Hepatocyte (in vitro differentiated cells): ENCODE measurements around the gene SORBS2.

Experiments
- CTCF ChIP-seq: fragments of 200-600 bp; sonication (generic); IDR thresholded peaks from 2 replicates; pipeline ENCODE4 v1.5.1; 2016; ENCODE audit warnings: antibody characterized with exemption, mild to moderate bottlenecking; ENCODE audit not compliant: poor library complexity
- EZH2 ChIP-seq: fragments of 200-600 bp; sonication (generic); IDR thresholded peaks from 2 replicates; pipeline ENCODE4 v1.6.1; 2016; ENCODE audit warnings: antibody characterized with exemption, mild to moderate bottlenecking, borderline replicate concordance
- EZH2phosphoT487 ChIP-seq: fragments of 200-600 bp; sonication (generic); IDR thresholded peaks from one replicate; pipeline ENCODE4 v1.6.1; 2018; ENCODE audit warnings: antibody characterized with exemption, mild to moderate bottlenecking, low read depth, moderate library complexity; ENCODE audit not compliant: unreplicated experiment, severe bottlenecking

DNA sequence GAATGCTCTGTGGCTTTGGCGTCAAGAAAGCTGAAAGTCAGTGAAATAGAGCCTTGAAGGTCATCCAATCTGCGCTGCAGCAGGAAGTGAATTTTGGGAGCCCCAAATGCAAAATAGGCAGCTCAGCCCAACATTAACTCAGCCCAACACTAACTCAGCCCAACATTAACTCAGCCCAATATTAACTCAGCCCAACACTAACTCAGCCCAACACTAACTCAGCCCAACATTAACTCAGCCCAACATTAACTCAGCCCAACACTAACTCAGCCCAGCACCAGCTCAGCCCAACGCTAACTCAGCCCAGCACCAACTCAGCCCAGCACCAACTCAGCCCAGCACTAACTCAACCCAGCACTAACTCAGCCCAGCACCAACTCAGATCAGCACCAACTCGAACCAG, 71.5 kb downstream of the SORBS2 start:
- TF ChIP-seq CTCF (no peak), EZH2phosphoT487 (no peak), EZH2 (no peak)
